Epithelial cell of esophagus (primary cell): Measurements from ENCODE around the gene SKP1.

Source experiments
- DNase-seq: peaks from one replicate; pipeline ENCODE4 v3.0.0; 2010; ENCODE audit warnings: low read depth
- H3K4me3 ChIP-seq: 2 replicates; pipeline ENCODE4 v1.5.1; 2011; ENCODE audit warnings: mild to moderate bottlenecking, low read length, control low read depth
- TF ChIP-seq, protein P1 (sequence below): IDR thresholded peaks from 2 replicates; pipeline ENCODE4 v1.5.1; 2011; ENCODE audit warnings: low read depth, mild to moderate bottlenecking, low read length, control low read depth, inconsistent platforms; ENCODE audit not compliant: insufficient read depth; ENCODE audit errors: missing control alignments

Gene SKP1

DNA sequence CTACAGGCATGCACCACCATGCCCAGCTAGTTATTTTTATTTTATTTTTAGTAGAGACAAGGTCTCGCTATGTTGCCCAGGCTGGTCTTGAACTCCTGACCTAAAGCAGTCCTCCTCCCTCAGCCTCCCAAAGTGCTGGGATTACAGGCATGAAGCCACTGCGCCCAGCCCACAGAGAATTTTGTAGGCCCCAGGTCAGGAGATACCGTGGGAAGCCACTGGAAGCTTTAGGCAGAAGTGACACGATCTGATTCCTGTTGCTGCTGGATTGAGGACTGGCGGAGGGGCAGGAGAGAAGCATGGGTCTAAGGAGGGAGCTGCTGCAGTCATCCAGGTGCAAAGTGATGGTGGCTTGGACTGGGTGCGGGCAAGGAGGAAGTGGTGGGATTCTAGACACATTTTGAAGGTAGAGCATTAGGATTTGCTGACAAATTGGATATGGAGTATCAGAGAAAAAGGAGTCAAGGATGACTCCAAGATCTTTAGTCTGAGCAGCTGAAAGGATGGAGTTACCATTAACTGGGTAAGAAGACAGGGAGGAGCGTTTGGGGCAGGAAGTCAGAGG lies 41.6 kb downstream of the SKP1 start:
- no peak for DNase-seq
- TF ChIP-seq, protein P1, sequence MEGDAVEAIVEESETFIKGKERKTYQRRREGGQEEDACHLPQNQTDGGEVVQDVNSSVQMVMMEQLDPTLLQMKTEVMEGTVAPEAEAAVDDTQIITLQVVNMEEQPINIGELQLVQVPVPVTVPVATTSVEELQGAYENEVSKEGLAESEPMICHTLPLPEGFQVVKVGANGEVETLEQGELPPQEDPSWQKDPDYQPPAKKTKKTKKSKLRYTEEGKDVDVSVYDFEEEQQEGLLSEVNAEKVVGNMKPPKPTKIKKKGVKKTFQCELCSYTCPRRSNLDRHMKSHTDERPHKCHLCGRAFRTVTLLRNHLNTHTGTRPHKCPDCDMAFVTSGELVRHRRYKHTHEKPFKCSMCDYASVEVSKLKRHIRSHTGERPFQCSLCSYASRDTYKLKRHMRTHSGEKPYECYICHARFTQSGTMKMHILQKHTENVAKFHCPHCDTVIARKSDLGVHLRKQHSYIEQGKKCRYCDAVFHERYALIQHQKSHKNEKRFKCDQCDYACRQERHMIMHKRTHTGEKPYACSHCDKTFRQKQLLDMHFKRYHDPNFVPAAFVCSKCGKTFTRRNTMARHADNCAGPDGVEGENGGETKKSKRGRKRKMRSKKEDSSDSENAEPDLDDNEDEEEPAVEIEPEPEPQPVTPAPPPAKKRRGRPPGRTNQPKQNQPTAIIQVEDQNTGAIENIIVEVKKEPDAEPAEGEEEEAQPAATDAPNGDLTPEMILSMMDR: no peak
- no peak overlapping the region for H3K4me3 ChIP-seq

DNA sequence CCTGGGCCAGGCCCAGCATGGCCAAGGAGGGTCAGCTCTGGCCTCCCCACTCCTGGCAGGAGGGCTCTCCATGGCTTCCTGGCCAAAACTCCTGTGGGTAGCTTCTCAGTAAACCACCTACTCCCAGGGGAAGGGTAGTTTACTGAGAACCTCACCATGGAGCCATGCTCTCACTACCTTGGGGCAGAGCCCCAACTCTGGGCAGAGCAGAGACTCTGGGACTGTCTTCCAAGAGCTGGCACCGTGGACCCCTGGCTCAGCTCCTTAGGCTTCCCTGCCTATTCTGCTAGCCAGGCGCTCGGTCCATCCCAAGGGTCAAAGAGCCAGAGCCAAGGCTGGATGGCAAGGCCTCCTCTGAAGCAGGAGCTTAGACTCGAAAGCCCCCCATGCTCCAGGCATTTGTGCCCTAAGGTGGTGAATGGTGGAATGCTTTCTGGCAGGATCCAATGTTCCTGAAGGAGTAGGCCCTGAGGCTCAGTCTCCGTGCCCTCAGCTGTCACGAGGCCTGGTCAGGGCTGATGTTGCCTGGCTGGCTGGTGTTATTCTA lies 42.7 kb downstream of the SKP1 start:
- no peak for DNase-seq
- H3K4me3 ChIP-seq: no peak overlapping the region
- TF ChIP-seq, protein P1: no peak

DNA sequence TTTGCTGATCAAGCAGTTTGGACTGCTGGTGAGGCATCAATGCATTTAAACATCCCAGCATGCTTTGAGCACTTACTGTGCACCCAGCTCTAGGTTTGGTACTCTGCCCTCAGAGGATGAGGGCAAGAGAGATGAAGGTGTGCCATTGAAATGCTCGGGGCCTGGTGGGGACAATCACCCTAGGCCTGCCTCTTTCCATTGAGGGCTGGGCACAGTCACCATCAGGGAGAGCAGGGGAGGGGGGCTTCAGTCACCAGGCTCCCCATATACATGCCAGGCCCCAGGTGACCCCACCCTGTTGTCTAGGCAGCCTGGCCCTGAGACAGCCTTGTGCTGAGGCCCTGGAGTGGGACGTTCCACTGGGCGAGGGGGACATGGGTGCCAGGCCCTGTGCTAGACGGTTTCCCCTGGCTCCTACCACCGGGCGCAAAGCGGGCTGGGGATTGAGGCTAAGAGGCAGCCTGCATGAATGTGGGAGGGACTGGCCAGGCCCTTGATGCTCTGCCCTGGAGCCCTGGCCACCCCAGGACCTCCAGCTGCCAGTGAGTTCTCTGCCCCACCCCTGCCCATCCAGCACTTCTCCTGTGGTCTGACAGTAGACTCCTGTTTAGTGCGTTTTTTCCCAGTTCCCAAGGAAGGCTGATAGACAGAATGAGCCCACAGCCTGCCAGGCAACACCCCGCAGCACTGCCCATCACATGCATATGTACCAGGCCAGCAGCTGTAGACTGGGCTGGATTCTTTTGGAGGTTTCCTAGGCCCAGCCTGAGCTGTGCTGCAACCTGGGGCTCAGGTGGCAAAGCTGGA lies 43.4 kb downstream of the SKP1 start:
- TF ChIP-seq, protein P1: no peak
- H3K4me3 ChIP-seq: no peak overlapping the region
- DNase-seq: no peak

DNA sequence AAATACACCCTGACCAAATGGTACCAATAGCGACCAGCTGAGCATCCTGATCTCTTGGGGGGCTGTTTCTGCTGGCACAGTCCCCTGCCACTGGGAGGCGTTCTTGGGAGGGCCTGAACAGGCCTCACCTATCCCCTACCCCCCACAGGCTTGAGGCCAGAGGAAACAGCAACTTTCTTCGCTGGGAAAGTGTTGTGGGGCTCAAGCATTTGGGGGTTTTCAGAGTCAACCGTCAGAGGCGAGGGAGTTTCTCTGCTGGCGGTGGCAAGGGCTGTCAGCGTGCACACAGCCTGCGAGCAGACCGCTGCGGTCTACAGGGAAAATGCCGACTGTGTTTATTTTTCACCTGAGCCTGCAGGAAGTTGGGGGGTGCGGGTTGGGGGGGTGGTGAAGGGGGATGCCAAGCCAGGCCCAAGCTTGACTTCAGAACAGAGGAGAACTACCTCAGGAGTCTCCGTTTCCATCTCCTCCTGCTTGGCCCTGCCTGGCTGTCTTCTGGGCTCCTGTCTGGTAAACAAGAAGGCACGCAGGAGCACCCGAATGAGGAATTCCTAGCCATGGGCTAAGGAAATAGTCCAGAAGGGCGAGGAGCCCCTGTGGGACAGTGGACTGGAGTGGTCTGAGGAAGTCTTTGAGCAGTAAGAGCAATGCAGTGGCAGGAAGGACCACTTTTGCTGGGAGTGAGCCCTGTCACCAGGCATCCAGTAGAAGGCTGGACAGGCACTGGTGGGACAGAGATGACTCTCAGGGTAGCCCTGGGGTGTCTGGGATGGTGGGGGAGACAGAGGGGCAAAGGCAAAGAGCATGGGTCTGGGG lies 44.2 kb downstream of the SKP1 start:
- H3K4me3 ChIP-seq: no peak overlapping the region
- DNase-seq: no peak
- TF ChIP-seq, protein P1: no peak

DNA sequence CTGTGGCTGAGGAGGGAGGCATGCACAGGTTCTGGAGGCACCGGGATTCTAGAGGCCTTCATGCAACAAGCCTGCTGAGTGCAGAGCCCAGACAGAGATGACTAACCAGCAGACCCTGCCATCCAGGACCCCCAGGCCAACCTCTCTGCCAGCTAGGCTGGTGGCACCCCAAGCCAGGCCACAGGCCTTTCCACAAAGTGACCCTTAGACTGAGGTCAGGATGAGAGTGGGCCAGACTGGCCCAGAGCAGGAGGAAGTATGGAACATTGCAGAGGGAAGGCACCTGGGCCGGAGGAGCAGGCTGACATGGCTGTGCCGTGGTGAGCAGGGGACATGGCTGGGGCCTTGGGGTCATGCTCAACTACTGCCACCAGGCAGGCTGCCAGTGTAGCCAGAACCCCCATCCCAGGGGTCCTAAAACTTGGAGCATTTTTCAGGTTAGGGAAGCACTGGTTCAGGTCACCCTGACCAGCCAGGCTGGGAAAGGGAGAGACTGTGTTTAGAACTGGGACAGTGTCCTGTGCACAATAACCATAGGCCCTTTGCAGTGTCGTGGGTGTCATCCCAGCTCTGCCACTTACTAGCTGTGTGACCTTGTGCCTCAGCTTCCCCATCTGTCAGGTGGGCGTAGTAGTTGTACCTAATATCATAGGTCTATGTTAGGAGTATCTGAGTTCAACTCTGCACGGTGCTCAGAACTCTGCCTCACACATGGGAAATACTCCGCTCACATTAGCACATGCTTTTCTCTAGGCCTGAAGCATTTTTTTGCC lies 45.0 kb downstream of the SKP1 start:
- DNase-seq: no peak
- no peak overlapping the region for H3K4me3 ChIP-seq
- TF ChIP-seq, protein P1: no peak

DNA sequence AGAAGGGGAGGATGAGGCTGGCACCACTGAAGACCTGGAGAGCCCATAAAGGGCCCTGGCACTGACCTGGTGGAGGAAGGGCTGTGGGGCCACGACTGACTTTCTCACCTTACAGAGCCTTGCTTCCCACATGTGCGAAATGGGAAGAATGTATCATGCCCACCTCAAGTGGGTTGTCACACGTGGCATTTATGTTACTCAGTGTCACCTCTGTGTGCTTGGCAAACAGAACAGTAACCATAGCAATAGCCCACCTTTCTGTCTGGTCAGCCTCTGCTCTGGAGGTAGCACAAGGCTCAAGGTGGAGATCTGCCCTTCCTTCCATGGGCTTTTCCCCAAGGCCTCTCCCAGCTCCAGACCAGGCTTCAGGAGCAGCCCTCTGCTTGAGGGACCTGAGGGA lies 45.6 kb downstream of the SKP1 start:
- TF ChIP-seq, protein P1: no peak
- no peak overlapping the region for H3K4me3 ChIP-seq
- DNase-seq: no peak
